Brain pericyte (primary cell): ENCODE data around the gene PKM.

ENCODE experiments used
- DNase-seq: peaks from one replicate; pipeline ENCODE4 v3.0.0-alpha.2; 2012; ENCODE audit warnings: low read depth, low spot score

Gene PKM

DNA sequence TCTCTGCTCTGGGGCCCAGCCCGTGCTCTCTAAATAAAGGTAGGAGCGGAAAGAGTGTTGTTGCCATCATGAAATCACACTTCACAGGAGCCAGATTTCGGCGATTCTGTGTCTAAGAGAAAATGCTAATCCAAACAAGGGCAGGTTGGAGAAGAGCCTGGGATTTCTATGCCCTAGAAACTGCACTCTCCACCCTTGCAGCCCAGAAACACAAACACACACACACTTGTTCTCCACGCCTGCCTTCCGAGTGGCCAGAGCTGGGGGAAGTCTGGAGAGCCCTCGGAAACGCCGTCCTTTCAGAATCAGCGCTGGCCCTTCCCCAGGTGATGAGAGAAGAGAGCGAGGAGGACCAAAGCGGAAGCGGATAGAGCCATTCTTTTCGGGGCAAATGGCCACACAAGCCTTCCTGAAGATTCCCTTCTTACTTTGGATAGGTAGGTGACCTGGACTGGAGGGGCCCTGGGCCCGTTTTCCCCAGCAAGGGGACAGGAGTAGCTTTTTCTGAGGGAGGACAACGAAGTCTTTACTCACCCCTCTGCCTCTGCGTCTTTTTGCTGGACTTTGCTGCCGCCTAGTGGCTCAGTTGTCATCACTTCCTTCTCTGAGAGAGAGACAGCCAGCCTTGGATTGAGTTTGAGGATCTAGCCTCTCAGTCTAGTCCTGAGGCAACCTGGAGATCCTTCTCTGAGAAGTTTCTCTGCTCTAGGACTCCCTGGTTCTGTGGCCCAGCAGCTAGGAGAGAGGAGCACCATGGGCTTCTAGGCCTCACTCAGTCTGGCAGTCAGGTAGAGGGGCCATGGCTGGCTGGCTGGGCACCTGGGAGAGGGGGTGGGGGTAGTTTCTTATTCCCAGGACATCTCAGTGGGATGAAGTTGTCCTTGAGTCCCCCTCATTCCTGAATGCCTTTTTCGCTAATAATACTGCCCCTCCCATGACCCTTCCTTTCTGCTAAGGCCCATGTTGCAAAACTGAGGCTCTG lies 75.1 kb downstream of the PKM start:
- DNase-seq: peak; percentile 37

DNA sequence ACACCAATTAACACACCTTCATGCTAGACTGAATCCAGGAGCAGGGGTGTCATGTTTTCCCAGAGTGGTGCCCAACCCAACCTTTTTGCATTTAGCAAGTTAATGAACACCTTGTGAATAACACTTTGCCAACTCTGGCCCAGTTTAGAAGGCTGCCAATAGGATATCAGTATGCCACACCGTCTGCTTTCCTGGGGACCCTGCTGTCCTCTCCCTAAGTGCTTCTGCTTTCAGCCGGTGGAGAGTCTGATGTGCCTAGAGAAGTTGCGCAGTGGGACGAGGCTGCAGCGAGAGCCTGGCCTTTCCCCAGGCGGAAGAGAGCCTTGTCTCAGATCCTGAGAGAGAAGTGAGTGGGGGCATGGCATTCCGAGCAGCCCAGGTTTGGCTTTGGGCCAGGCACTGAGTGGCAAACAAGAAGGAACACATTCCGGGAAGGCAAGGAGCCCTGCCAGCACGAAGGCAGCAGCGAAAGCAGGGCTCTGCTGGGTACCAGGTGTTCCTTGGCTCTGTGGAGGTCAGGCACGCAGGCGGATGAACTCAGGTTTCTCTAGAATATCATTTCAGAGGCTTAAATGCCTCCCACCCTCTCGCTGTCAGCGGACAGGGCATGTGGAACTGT lies 75.9 kb downstream of the PKM start:
- DNase-seq: no peak

DNA sequence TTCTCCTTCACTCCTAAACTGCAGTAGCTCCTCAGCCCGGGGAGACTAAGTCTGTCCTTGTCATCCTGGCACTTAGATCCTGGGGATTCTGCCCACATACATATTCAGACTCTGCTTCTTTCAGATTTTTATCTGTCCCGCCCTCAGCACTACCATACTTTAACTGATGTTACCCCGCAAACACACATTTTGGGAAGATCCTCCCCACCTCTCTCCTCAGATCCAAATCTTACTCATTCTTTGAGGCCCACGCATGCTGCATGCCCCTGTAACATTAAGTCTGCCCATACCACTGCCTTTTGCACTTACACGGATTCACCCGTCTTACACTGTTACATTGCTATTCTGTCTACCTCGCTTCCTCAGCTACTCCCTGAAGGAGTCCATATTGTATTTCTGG lies 76.7 kb downstream of the PKM start:
- DNase-seq: no peak

GRCh38 chr15:72153269-72154000 lies 77.6 kb downstream of the PKM start:
- DNase-seq: no peak
